Testis (tissue), 2 donors: ENCODE measurements around the gene SLC6A6.

Experiments used
- CTCF ChIP-seq, 3 experiments: fragments of 450-650 bp in 2 of 3; fragments of 200-600 bp in 1 of 3; sonication (generic) in 1 of 3; IDR thresholded peaks; one replicate each; pipeline ENCODE4 v1.5.1; 2016 to 2019; ENCODE audit warnings: antibody characterized with exemption in 3 of 3, mild to moderate bottlenecking in 2 of 3, moderate library complexity in 1 of 3
- POLR2A ChIP-seq: fragments of 450-650 bp; IDR thresholded peaks from one replicate; pipeline ENCODE4 v1.6.1; 2017; ENCODE audit warnings: antibody characterized with exemption, mild to moderate bottlenecking, moderate library complexity

DNA sequence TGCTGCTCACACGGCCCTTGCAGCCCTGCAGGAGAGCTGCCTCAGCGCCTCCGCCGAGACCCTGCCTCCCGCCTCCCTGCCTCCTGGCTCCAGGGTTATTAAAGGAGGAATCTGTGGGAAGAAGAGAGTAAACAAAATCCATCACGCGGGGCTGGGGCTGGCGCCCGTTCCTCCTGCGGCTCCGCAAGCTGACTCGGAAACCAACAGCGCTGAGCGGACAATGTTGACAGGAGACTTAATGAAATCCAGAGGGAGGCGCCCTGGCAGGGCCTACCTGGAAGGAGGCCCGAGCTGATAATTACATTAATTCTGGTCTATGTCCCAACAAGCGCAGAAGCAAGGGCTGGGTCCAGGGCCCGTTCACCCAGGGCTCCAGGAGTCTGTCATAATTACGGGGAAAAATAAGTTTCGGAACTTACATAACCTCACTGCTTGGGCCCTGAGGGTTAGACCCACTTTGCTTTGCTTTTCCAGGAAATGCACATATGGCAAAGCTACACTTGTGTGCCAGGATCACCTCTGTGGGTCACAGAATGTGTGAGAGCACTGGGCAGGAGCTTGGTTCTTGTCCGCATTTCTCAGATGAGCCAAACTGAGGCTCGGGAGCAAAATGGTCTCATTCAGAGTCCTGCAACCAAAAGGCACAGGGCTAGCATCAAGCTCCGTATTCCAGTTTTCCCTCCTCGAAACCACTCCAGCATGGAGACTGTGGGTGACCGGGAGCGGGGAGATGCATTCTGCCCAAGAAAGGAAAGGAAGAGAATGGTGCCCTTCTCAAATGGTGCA is 43.8 kb upstream of the SLC6A6 start:
- TF ChIP-seq CTCF (IDR thresholded peaks at IDR 0.05) (no peak), POLR2A (no peak)
